Kidney (tissue), 14 donors: Measurements from ENCODE around the gene GPAT2. TPM values are rescaled to one million over a fixed set of nuclear protein-coding genes. Genes with fewer than 3 reads are reported as not detected.
"Not testable (repeated sequence)": the region's sequence is repeated elsewhere in the genome, so short reads cannot be mapped to it uniquely, and the experiment has no call there.

Source experiments
- DNase-seq, 5 donors: peaks; one replicate each; pipeline ENCODE4 v3.0.0-alpha.2; 2013 to 2020
- FAIRE-seq: peaks from 2 replicates; lab custom pipeline; 2012; peaks lifted over from hg19 to GRCh38; lab: Jason Lieb, UNC
- H3K27ac ChIP-seq, 2 donors: one replicate each; pipeline ENCODE4 v1.7.0; 2013; ENCODE audit warnings: low read depth in 2 of 2, low read length in 2 of 2, inconsistent platforms in 1 of 2
- H3K27me3 ChIP-seq: one replicate; pipeline ENCODE4 v1.7.1; 2013; ENCODE audit warnings: low read length, inconsistent platforms; ENCODE audit not compliant: control insufficient read depth, insufficient read depth
- H3K36me3 ChIP-seq, 3 donors: one replicate each; pipeline versions ENCODE4 v1.7.0 to v1.7.1; 2013; ENCODE audit warnings: low read length in 3 of 3, control low read depth in 1 of 3, inconsistent platforms in 1 of 3; ENCODE audit not compliant: insufficient read depth in 3 of 3, control insufficient read depth in 2 of 3
- H3K4me1 ChIP-seq, 3 donors: one replicate each; pipeline versions ENCODE4 v1.7.0 to v1.7.1; 2013; ENCODE audit warnings: low read length in 3 of 3, inconsistent platforms in 1 of 3, low read depth in 1 of 3; ENCODE audit not compliant: control insufficient read depth in 2 of 3, insufficient read depth in 2 of 3
- H3K4me3 ChIP-seq, 3 donors: one replicate each; pipeline versions ENCODE4 v1.7.0 to v1.8.1; 2013; ENCODE audit warnings: low read length in 3 of 3, control low read depth in 1 of 3, inconsistent platforms in 1 of 3
- H3K9ac ChIP-seq, 3 donors: one replicate each; pipeline versions ENCODE4 v1.7.0 to v1.7.1; 2013; ENCODE audit warnings: low read length in 3 of 3, control low read depth in 1 of 3, inconsistent platforms in 1 of 3
- H3K9me3 ChIP-seq, 3 donors: one replicate each; pipeline versions ENCODE4 v1.7.0 to v1.7.1; 2013; ENCODE audit warnings: low read length in 3 of 3, control low read depth in 1 of 3, inconsistent platforms in 1 of 3; ENCODE audit not compliant: control insufficient read depth in 2 of 3, insufficient read depth in 1 of 3
- intact Hi-C: fragments of 100-400 bp; cut with DNase I; formaldehyde crosslinking; loops from one replicate; pipeline ENCODE4 v1.11.1; 2022
- polyA plus RNA-seq: library from polyadenylated mRNA; stranded (reverse); fragments of 350-450 nt; fragmentation: Illumina TruSeq; extraction: RNeasy Lipid Tissue Mini Kit (QIAGEN cat#74804); gene quantifications from one replicate; pipeline ENCODE4 v1.2.3, GENCODE V29; 2014; ENCODE audit warnings: low read depth, low replicate concordance; ENCODE audit not compliant: insufficient read depth
- total RNA-seq: library from RNA; stranded (reverse); fragmentation: NEBNext Ultra II Directional; extraction: Animal tissue kit (Norgen Biotek cat#: 25700); gene quantifications from one replicate; pipeline ENCODE4 v1.2.1, GENCODE V29; 2021
- TF ChIP-seq, protein P1 (sequence below): IDR thresholded peaks from 3 replicates; pipeline ENCODE4 v1.5.1; 2012; ENCODE audit warnings: mild to moderate bottlenecking, moderate library complexity, borderline replicate concordance; ENCODE audit not compliant: insufficient read depth; ENCODE audit errors: extremely low read depth
- donor health status: control.
- donor health status: control.
- donor health status: control.
- donor health status: control.
- donor health status: control.
- donor health status: DM: yes; HTN: yes; CAD: no.
- donor health status: Normal renal cell carcinoma (clear cell type).

GPAT2 gene
- total and polyA plus RNA-seq, 2 donors from 2014 or later, result 1.1 to 2.7 TPM

DNA sequence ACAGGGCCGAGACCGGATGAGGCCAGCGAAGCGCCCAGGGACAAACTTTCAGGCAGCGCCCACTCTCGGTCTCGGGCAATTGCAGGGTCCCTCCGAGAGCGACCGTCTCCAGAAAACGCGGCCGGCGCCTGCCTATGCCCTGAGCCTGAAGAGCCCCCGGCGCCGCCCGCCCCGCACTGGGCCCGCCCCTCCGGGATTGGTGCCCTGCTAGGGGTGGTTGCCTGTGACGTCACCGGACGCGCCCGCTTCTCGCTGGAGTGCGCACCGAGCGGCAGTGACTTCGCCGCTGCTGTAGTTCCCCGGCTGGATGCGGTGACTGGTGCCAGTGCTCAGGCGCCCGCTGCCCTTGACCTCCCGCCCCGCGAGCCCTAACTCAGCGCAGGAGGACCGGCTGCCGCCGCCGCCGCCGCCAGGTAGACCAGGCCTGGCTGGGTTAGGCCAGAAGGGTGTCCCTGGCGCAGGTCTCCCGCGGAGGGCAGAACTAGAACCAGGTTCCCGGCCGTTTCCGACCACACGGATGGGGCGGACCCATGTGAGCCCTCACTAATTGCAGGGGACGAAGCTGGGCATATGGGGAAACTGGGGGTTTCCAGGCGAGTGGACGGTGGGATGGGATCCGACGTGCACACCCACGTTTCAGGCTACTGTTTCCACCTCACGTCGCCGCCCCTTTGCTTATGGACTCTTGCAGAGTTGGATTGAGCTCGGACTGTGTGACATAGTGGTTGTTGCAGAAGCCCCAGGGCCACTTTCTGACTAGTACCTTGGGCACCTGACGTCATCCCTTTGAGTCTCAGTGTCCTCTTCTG is 24.2 kb downstream of the GPAT2 start:
- H3K9ac ChIP-seq, result peak overlapping the region in 1 of 3 donors; percentile 58

GRCh38 chr2:96009833-96010232 is 24.9 kb downstream of the GPAT2 start:
- peak; percentile 37 to 69 (median 58) for DNase-seq
- H3K4me1 ChIP-seq, H3K27me3 ChIP-seq, intact Hi-C loops, H3K9me3 ChIP-seq, FAIRE-seq, H3K36me3 ChIP-seq: not testable (repeated sequence)
- Histone ChIP-seq H3K4me3 (peak overlapping the region in 2 of 3 donors; percentile 36 to 49), H3K9ac (peak overlapping the region in 1 of 3 donors; percentile 58), H3K27ac (peak overlapping the region in 1 of 2 donors; percentile 51)

More for the DNA sequence above, 24.2 kb downstream of the GPAT2 start:
- TF ChIP-seq, protein P1, sequence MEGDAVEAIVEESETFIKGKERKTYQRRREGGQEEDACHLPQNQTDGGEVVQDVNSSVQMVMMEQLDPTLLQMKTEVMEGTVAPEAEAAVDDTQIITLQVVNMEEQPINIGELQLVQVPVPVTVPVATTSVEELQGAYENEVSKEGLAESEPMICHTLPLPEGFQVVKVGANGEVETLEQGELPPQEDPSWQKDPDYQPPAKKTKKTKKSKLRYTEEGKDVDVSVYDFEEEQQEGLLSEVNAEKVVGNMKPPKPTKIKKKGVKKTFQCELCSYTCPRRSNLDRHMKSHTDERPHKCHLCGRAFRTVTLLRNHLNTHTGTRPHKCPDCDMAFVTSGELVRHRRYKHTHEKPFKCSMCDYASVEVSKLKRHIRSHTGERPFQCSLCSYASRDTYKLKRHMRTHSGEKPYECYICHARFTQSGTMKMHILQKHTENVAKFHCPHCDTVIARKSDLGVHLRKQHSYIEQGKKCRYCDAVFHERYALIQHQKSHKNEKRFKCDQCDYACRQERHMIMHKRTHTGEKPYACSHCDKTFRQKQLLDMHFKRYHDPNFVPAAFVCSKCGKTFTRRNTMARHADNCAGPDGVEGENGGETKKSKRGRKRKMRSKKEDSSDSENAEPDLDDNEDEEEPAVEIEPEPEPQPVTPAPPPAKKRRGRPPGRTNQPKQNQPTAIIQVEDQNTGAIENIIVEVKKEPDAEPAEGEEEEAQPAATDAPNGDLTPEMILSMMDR, result peak; percentile 3
- H3K36me3 ChIP-seq, intact Hi-C loops, H3K9me3 ChIP-seq, H3K4me1 ChIP-seq, FAIRE-seq, H3K27me3 ChIP-seq: not testable (repeated sequence)
- Histone ChIP-seq H3K27ac (peak overlapping the region; percentile 28 to 51), H3K4me3 (peak overlapping the region in 2 of 3 donors; percentile 36 to 49)
- DNase-seq, result peak; percentile 95 to 98 (median 97)

GRCh38 chr2:96008051-96008450 is 26.7 kb downstream of the GPAT2 start:
- H3K36me3 ChIP-seq, intact Hi-C loops, DNase-seq, H3K27me3 ChIP-seq, H3K4me3 ChIP-seq, H3K27ac ChIP-seq, FAIRE-seq, H3K9ac ChIP-seq, H3K9me3 ChIP-seq, H3K4me1 ChIP-seq: not testable (repeated sequence)

DNA sequence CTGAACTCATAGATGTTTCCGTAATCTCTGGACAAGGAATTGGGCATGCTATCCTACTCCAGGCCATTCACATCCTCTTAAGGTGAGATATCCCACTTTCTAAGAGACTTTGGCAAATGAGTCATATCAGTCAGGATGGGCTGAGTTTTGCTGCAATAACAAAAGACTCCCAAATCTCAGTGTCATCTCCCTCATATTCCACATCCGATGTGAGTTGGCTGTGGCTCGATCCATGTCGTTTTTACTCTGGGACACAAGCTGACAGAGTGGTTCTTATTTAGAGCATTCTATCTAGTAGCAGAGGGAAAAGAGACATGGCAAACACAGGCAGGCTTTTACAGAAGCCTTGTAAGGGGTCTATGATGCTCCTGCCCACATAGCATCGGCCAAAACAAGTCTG is 28.5 kb downstream of the GPAT2 start:
- DNase-seq, H3K27me3 ChIP-seq, H3K36me3 ChIP-seq, H3K4me1 ChIP-seq, H3K9ac ChIP-seq, intact Hi-C loops, FAIRE-seq, H3K4me3 ChIP-seq, H3K9me3 ChIP-seq, H3K27ac ChIP-seq: not testable (repeated sequence)
